C4-2B (cell line): ENCODE data around the gene TMEM117.
"Not testable (repeated sequence)": the region's sequence is repeated elsewhere in the genome, so short reads cannot be mapped to it uniquely, and the experiment has no call there.

Experiments
- H3K27ac ChIP-seq: fragments of 450-650 bp; 2 replicates; pipeline ENCODE4 v1.5.1; 2017
- CTCF ChIP-seq: fragments of 450-650 bp; conservative IDR thresholded peaks from 2 replicates; pipeline ENCODE4 v1.5.1; 2017; ENCODE audit warnings: mild to moderate bottlenecking
- ZFX ChIP-seq: fragments of 450-650 bp; IDR thresholded peaks from 2 replicates; pipeline ENCODE4 v1.6.1; 2017

The TMEM117 gene

GRCh38 chr12:43858991-43859390, 23.1 kb downstream of the TMEM117 start:
- H3K27ac ChIP-seq: no peak overlapping the region
- TF ChIP-seq ZFX (no peak), CTCF (no peak)

GRCh38 chr12:43861015-43861839, 25.3 kb downstream of the TMEM117 start:
- TF ChIP-seq CTCF (no peak), ZFX (no peak)
- H3K27ac ChIP-seq: no peak overlapping the region

- no peak overlapping the region for H3K27ac ChIP-seq
- TF ChIP-seq CTCF (no peak), ZFX (no peak)
Measured at GRCh38 chr12:43861840-43862150, 25.9 kb downstream of the TMEM117 start.

GRCh38 chr12:43863770-43864366, 28.0 kb downstream of the TMEM117 start:
- no peak overlapping the region for H3K27ac ChIP-seq
- no peak for TF ChIP-seq ZFX
- no peak for TF ChIP-seq CTCF

GRCh38 chr12:43864557-43864956, 28.7 kb downstream of the TMEM117 start:
- H3K27ac ChIP-seq: not testable (repeated sequence)

- TF ChIP-seq CTCF: no peak
- TF ChIP-seq ZFX: no peak
- H3K27ac ChIP-seq: no peak overlapping the region
Measured at GRCh38 chr12:43869184-43869583, 33.3 kb downstream of the TMEM117 start.

- not testable (repeated sequence) for H3K27ac ChIP-seq
Measured at GRCh38 chr12:43869765-43870164, 33.9 kb downstream of the TMEM117 start.

GRCh38 chr12:43871258-43871657, 35.4 kb downstream of the TMEM117 start:
- not testable (repeated sequence) for H3K27ac ChIP-seq

- H3K27ac ChIP-seq: no peak overlapping the region
- TF ChIP-seq ZFX (no peak), CTCF (no peak)
Measured at GRCh38 chr12:43872396-43872795, 36.5 kb downstream of the TMEM117 start.
